Liver (tissue), 9 donors: Measurements from ENCODE around the gene ST3GAL3. TPM values are rescaled to one million over a fixed set of nuclear protein-coding genes. Genes with fewer than 3 reads are reported as not detected.

Experiments used
- DNase-seq: peaks from one replicate; pipeline ENCODE4 v3.0.0-alpha.2; 2017; ENCODE audit warnings: low spot score
- H3K27ac ChIP-seq, 2 donors: one replicate each; pipeline ENCODE4 v1.7.0; 2013; ENCODE audit warnings: inconsistent platforms in 2 of 2, low read length in 2 of 2, control low read depth in 1 of 2, low read depth in 1 of 2, mild to moderate bottlenecking in 1 of 2
- H3K27me3 ChIP-seq, 4 donors: one replicate each; pipeline versions ENCODE4 v1.6.1 to v1.7.0; 2013; ENCODE audit warnings: low read length in 3 of 4, inconsistent platforms in 1 of 4, mild to moderate bottlenecking in 1 of 4, moderate library complexity in 1 of 4; ENCODE audit not compliant: control insufficient read depth in 4 of 4, insufficient read depth in 4 of 4
- H3K36me3 ChIP-seq, 4 donors: one replicate each; pipeline versions ENCODE4 v1.6.1 to v1.7.0; 2013; ENCODE audit warnings: low read length in 3 of 4, mild to moderate bottlenecking in 3 of 4, low read depth in 1 of 4, moderate library complexity in 1 of 4; ENCODE audit not compliant: control insufficient read depth in 4 of 4, insufficient read depth in 3 of 4
- H3K4me1 ChIP-seq, 4 donors: one replicate each; pipeline versions ENCODE4 v1.6.1 to v1.7.0; 2013; ENCODE audit warnings: low read length in 3 of 4, mild to moderate bottlenecking in 3 of 4, moderate library complexity in 1 of 4; ENCODE audit not compliant: control insufficient read depth in 4 of 4, insufficient read depth in 4 of 4
- H3K4me3 ChIP-seq, 3 donors: one replicate each; pipeline versions ENCODE4 v1.6.1 to v1.7.0; 2013; ENCODE audit warnings: low read length in 3 of 3, control low read depth in 1 of 3, low read depth in 1 of 3, mild to moderate bottlenecking in 1 of 3
- H3K9ac ChIP-seq, 2 donors: one replicate each; pipeline ENCODE4 v1.7.0; 2013; ENCODE audit warnings: low read length in 2 of 2, mild to moderate bottlenecking in 2 of 2, moderate library complexity in 2 of 2, control low read depth in 1 of 2, low read depth in 1 of 2
- H3K9me3 ChIP-seq, 4 donors: one replicate each; pipeline versions ENCODE4 v1.6.1 to v1.7.0; 2013; ENCODE audit warnings: low read length in 3 of 4; ENCODE audit not compliant: control insufficient read depth in 4 of 4
- FOXA1 ChIP-seq: IDR thresholded peaks from 2 replicates; pipeline ENCODE4 v1.6.1; 2016; ENCODE audit warnings: antibody characterized with exemption
- FOXA2 ChIP-seq: IDR thresholded peaks from 2 replicates; pipeline ENCODE4 v1.6.1; 2016; ENCODE audit warnings: antibody characterized with exemption
- GABPA ChIP-seq, 2 donors: IDR thresholded peaks in 1 of 2; conservative IDR thresholded peaks in 1 of 2; 2 replicates each; pipeline ENCODE4 v1.6.1; 2016; ENCODE audit warnings: antibody characterized with exemption in 2 of 2, mild to moderate bottlenecking in 1 of 2, moderate library complexity in 1 of 2
- HNF4A ChIP-seq, 2 donors: conservative IDR thresholded peaks; 2 replicates each; pipeline ENCODE4 v1.6.1; 2016; ENCODE audit warnings: antibody characterized with exemption in 2 of 2, mild to moderate bottlenecking in 2 of 2
- HNF4G ChIP-seq: IDR thresholded peaks from 2 replicates; pipeline ENCODE4 v1.6.1; 2016; ENCODE audit warnings: antibody characterized with exemption
- JUND ChIP-seq, 2 donors: IDR thresholded peaks; 2 replicates each; pipeline ENCODE4 v1.6.1; 2016; ENCODE audit warnings: antibody characterized with exemption in 2 of 2
- NR2F2 ChIP-seq: IDR thresholded peaks from 2 replicates; pipeline ENCODE4 v1.6.1; 2016; ENCODE audit warnings: antibody characterized with exemption
- RAD21 ChIP-seq, 2 donors: IDR thresholded peaks; 2 replicates each; pipeline ENCODE4 v1.6.1; 2016; ENCODE audit warnings: antibody characterized with exemption in 2 of 2, mild to moderate bottlenecking in 2 of 2
- REST ChIP-seq: IDR thresholded peaks from 2 replicates; pipeline ENCODE4 v1.6.1; 2016; ENCODE audit warnings: antibody characterized with exemption, mild to moderate bottlenecking
- RXRA ChIP-seq, 2 donors: IDR thresholded peaks; 2 replicates each; pipeline ENCODE4 v1.6.1; 2017 to 2018; ENCODE audit warnings: antibody characterized with exemption in 2 of 2, mild to moderate bottlenecking in 1 of 2
- SP1 ChIP-seq: IDR thresholded peaks from 2 replicates; pipeline ENCODE4 v1.6.1; 2018; ENCODE audit warnings: antibody characterized with exemption, mild to moderate bottlenecking
- TAF1 ChIP-seq: conservative IDR thresholded peaks from 2 replicates; pipeline ENCODE4 v1.6.1; 2016; ENCODE audit warnings: antibody characterized with exemption, mild to moderate bottlenecking
- YY1 ChIP-seq: IDR thresholded peaks from 2 replicates; pipeline ENCODE4 v1.6.1; 2016; ENCODE audit warnings: antibody characterized with exemption, mild to moderate bottlenecking
- WGBS: extraction: QIAGEN DNeasy Blood & Tissue Kit; methylation state at CpG from one replicate; pipeline ENCODE4 v1.1.7; 2013; 5-methylcytosine and 5-hydroxymethylcytosine counted together
- polyA plus RNA-seq, 2 donors: library from polyadenylated mRNA; stranded (reverse) in 1 of 2; unstranded in 1 of 2; fragments of 200-250 nt in 1 of 2; fragments of >200 nt in 1 of 2; fragmentation: Nextera tagmentation in 1 of 2; extraction: Ambion mirVana in 1 of 2; gene quantifications; one replicate each; pipeline versions ENCODE4 v1.2.1 to v1.2.3, GENCODE V29; 2013 to 2015
- total RNA-seq, 2 donors: library from RNA; depleted of rRNA; stranded (reverse); fragments of >200 nt; gene quantifications; one replicate each; pipeline ENCODE4 v1.2.3, GENCODE V29; 2014
- TF ChIP-seq, protein P1 (sequence below): IDR thresholded peaks from 2 replicates; pipeline ENCODE4 v1.6.1; 2016; ENCODE audit warnings: antibody characterized with exemption
- TF ChIP-seq, protein P2 (sequence below): IDR thresholded peaks from 2 replicates; pipeline ENCODE4 v1.6.1; 2016; ENCODE audit warnings: antibody characterized with exemption
- TF ChIP-seq, protein P3 (sequence below): fragments of 150-350 bp; IDR thresholded peaks from 2 replicates; pipeline ENCODE4 v1.5.1; 2017; ENCODE audit warnings: improper control_type of control experiment, low read depth, low read length; ENCODE audit not compliant: missing input control
- TF ChIP-seq, protein P4 (sequence below): IDR thresholded peaks from 2 replicates; pipeline ENCODE4 v1.6.1; 2016; ENCODE audit warnings: antibody characterized with exemption
- donor health status: healthy.
- donor health status: healthy.
- donor health status: healthy.
- donor health status: healthy.
- donor health status: healthy.

ST3GAL3 gene
- total and polyA plus RNA-seq, 4 donors = 4.9 to 11.4 (median 8.1) TPM

DNA sequence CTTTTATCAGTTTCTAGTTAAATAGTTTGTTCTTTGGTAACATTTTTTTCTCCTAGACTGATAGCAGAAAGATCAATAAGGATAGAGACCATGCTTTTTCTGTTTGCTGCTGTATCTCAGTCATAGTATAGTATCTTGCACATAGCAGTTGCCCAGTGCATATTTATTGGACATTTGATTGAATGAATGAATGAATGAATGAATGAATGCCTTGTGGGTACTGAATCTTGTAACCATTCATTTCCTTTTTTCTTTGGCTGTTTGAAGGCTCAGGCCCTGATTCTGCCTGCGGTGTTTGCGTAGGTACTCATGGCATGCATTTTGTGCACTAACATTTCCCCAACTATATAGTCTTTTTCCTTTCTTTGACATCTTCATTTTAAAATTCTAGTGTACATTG, 83.9 kb downstream of the ST3GAL3 start:
- H3K4me1 ChIP-seq = no peaks in the 10 kb centered on the region
- WGBS = over 99% methylated on average over 2 of the region's 2 CpGs
- H3K9me3 ChIP-seq = no peaks in the 10 kb centered on the region
- H3K9ac ChIP-seq = no peak overlapping the region
- no peak for DNase-seq
- H3K27ac ChIP-seq = no peak overlapping the region
- TF ChIP-seq NR2F2 = no peak
- TF ChIP-seq SP1 = no peak
- no peak for TF ChIP-seq HNF4A (conservative IDR thresholded peaks at IDR 0.05)
- no peak for TF ChIP-seq FOXA1
- no peak for TF ChIP-seq REST
- TF ChIP-seq, protein P1, sequence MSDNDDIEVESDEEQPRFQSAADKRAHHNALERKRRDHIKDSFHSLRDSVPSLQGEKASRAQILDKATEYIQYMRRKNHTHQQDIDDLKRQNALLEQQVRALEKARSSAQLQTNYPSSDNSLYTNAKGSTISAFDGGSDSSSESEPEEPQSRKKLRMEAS = no peak
- TF ChIP-seq YY1 = no peak
- TF ChIP-seq JUND (IDR thresholded peaks at IDR 0.05) = no peak
- TF ChIP-seq GABPA (IDR thresholded peaks at IDR 0.05 in 1 of 2, conservative IDR thresholded peaks at IDR 0.05 in 1 of 2) = no peak
- no peak for TF ChIP-seq RXRA (IDR thresholded peaks at IDR 0.05)
- TF ChIP-seq, protein P2, sequence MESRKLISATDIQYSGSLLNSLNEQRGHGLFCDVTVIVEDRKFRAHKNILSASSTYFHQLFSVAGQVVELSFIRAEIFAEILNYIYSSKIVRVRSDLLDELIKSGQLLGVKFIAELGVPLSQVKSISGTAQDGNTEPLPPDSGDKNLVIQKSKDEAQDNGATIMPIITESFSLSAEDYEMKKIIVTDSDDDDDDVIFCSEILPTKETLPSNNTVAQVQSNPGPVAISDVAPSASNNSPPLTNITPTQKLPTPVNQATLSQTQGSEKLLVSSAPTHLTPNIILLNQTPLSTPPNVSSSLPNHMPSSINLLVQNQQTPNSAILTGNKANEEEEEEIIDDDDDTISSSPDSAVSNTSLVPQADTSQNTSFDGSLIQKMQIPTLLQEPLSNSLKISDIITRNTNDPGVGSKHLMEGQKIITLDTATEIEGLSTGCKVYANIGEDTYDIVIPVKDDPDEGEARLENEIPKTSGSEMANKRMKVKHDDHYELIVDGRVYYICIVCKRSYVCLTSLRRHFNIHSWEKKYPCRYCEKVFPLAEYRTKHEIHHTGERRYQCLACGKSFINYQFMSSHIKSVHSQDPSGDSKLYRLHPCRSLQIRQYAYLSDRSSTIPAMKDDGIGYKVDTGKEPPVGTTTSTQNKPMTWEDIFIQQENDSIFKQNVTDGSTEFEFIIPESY = no peak
- TF ChIP-seq, protein P3, sequence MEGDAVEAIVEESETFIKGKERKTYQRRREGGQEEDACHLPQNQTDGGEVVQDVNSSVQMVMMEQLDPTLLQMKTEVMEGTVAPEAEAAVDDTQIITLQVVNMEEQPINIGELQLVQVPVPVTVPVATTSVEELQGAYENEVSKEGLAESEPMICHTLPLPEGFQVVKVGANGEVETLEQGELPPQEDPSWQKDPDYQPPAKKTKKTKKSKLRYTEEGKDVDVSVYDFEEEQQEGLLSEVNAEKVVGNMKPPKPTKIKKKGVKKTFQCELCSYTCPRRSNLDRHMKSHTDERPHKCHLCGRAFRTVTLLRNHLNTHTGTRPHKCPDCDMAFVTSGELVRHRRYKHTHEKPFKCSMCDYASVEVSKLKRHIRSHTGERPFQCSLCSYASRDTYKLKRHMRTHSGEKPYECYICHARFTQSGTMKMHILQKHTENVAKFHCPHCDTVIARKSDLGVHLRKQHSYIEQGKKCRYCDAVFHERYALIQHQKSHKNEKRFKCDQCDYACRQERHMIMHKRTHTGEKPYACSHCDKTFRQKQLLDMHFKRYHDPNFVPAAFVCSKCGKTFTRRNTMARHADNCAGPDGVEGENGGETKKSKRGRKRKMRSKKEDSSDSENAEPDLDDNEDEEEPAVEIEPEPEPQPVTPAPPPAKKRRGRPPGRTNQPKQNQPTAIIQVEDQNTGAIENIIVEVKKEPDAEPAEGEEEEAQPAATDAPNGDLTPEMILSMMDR = no peak
- no peak for TF ChIP-seq RAD21 (IDR thresholded peaks at IDR 0.05)
- H3K4me3 ChIP-seq = no peak overlapping the region
- H3K27me3 ChIP-seq = no peaks in the 10 kb centered on the region
- peaks cover 0 to 5% (median 3%) of the 10 kb centered on the region in 4 donors for H3K36me3 ChIP-seq

GRCh38 chr1:43796111-43796581, 88.8 kb downstream of the ST3GAL3 start:
- Histone ChIP-seq H3K27ac (no peak overlapping the region), H3K9me3 (no peaks in the 10 kb centered on the region), H3K4me3 (no peak overlapping the region), H3K4me1 (no peaks in the 10 kb centered on the region), H3K9ac (no peak overlapping the region), H3K36me3 (peaks cover 0 to 5% (median 4%) of the 10 kb centered on the region in 4 donors), H3K27me3 (no peaks in the 10 kb centered on the region)
- DNase-seq = no peak
- 70% methylated on average over 1 of the region's 1 CpG for WGBS
- TF ChIP-seq, protein P1 = no peak
- TF ChIP-seq JUND (IDR thresholded peaks at IDR 0.05) (no peak), FOXA1 (no peak), NR2F2 (no peak), SP1 (no peak), TAF1 (no peak), RAD21 (IDR thresholded peaks at IDR 0.05) (no peak), HNF4A (conservative IDR thresholded peaks at IDR 0.05) (no peak), YY1 (no peak), HNF4G (no peak), RXRA (IDR thresholded peaks at IDR 0.05) (no peak), FOXA2 (no peak)
- TF ChIP-seq, protein P3 = no peak
- TF ChIP-seq, protein P2 = no peak
- TF ChIP-seq, protein P4, sequence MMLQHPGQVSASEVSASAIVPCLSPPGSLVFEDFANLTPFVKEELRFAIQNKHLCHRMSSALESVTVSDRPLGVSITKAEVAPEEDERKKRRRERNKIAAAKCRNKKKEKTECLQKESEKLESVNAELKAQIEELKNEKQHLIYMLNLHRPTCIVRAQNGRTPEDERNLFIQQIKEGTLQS = no peak
